Measurements from ENCODE around the gene FOXJ1.

Gene FOXJ1

GRCh38 chr17:76125391-76125675 lies 15.7 kb downstream of the FOXJ1 start:
- H3K4me3 ChIP-seq (ENCODE audit: insufficient read depth, low read length, poor library complexity, severe bottlenecking), result no peak overlapping the region
- no peaks in the 10 kb centered on the region for H3K9me3 ChIP-seq (ENCODE audit: insufficient read depth, low read length)
- H3F3A ChIP-seq (ENCODE audit: insufficient read depth), result no peaks in the 10 kb centered on the region
- no peaks in the 10 kb centered on the region for H3K36me3 ChIP-seq (ENCODE audit: low read length)
- H2AFZ ChIP-seq (ENCODE audit: low read depth, low read length, severe bottlenecking), result no peak overlapping the region
- no peak overlapping the region for H3K9ac ChIP-seq (ENCODE audit: low read length)
- no peaks in the 10 kb centered on the region for H3K9me2 ChIP-seq (replicated peaks; ENCODE audit: insufficient read depth, low read length)
- no peak overlapping the region for H3K27ac ChIP-seq (ENCODE audit: low read depth, low read length)
- no peaks in the 10 kb centered on the region for H3K27me3 ChIP-seq (ENCODE audit: low read length)
- TF ChIP-seq EZH2phosphoT487 (conservative IDR thresholded peaks at IDR 0.05; ENCODE audit: low read length), result no peak
- TF ChIP-seq, protein P1, sequence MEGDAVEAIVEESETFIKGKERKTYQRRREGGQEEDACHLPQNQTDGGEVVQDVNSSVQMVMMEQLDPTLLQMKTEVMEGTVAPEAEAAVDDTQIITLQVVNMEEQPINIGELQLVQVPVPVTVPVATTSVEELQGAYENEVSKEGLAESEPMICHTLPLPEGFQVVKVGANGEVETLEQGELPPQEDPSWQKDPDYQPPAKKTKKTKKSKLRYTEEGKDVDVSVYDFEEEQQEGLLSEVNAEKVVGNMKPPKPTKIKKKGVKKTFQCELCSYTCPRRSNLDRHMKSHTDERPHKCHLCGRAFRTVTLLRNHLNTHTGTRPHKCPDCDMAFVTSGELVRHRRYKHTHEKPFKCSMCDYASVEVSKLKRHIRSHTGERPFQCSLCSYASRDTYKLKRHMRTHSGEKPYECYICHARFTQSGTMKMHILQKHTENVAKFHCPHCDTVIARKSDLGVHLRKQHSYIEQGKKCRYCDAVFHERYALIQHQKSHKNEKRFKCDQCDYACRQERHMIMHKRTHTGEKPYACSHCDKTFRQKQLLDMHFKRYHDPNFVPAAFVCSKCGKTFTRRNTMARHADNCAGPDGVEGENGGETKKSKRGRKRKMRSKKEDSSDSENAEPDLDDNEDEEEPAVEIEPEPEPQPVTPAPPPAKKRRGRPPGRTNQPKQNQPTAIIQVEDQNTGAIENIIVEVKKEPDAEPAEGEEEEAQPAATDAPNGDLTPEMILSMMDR (IDR thresholded peaks at IDR 0.05; ENCODE audit: insufficient read depth, low read length, poor library complexity, severe bottlenecking), result no peak
- no peaks in the 10 kb centered on the region for H4K20me1 ChIP-seq (ENCODE audit: low read depth, low read length)
- no peak overlapping the region for H3K4me2 ChIP-seq (ENCODE audit: low read depth, low read length, poor library complexity, severe bottlenecking)
- no peaks in the 10 kb centered on the region for H3K79me2 ChIP-seq (ENCODE audit: insufficient read depth, low read length)

DNA sequence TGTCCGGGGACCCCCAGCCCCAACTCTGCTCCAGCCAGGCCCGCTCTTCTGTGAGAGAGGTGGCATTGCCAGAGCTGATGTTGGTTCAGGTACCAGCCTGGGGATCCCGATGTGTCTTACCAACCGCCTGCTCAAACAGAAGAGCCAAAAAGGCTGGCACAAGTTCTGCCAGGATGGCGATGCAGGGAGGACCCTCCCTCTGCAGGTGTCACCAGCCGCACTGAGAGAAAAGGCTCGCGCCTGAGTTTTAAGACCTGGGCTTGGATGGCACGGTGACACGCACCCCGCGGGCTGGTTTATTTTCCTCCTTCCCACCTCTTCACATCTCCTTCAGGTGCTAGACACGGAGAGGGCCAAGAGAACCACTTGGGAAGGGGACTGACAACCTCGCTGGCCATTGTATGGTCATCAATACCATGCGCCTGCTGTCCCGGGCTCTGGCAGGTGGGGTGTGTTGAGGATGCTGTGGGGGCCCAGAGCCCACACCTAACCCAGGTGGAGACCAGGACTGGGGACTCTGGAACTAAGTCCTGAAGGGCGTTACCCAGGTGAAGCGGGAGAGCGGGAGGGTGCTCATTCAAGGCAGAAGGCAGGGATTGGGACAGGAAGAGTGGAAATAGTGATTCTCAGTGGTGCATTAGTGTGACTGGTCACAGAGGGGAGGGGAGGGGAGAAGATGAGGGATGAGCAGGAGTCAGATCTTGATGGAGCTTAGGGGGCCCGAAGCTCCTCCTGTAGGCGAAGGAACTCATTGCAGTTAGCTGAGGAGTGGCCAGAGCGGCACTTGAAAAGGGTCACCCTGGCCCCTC lies 16.3 kb downstream of the FOXJ1 start:
- H3F3A ChIP-seq (ENCODE audit: insufficient read depth), result no peaks in the 10 kb centered on the region
- H3K4me3 ChIP-seq (ENCODE audit: insufficient read depth, low read length, poor library complexity, severe bottlenecking), result no peak overlapping the region
- H3K36me3 ChIP-seq (ENCODE audit: low read length), result no peaks in the 10 kb centered on the region
- H4K20me1 ChIP-seq (ENCODE audit: low read depth, low read length), result no peaks in the 10 kb centered on the region
- no peak for TF ChIP-seq EZH2phosphoT487 (conservative IDR thresholded peaks at IDR 0.05; ENCODE audit: low read length)
- TF ChIP-seq, protein P1 (IDR thresholded peaks at IDR 0.05; ENCODE audit: insufficient read depth, low read length, poor library complexity, severe bottlenecking), result no peak
- H3K4me2 ChIP-seq (ENCODE audit: low read depth, low read length, poor library complexity, severe bottlenecking), result no peak overlapping the region
- no peak overlapping the region for H3K9ac ChIP-seq (ENCODE audit: low read length)
- H3K27me3 ChIP-seq (ENCODE audit: low read length), result no peaks in the 10 kb centered on the region
- H3K79me2 ChIP-seq (ENCODE audit: insufficient read depth, low read length), result no peaks in the 10 kb centered on the region
- H3K27ac ChIP-seq (ENCODE audit: low read depth, low read length), result no peak overlapping the region
- no peak overlapping the region for H2AFZ ChIP-seq (ENCODE audit: low read depth, low read length, severe bottlenecking)
- H3K9me3 ChIP-seq (ENCODE audit: insufficient read depth, low read length), result no peaks in the 10 kb centered on the region
- no peaks in the 10 kb centered on the region for H3K9me2 ChIP-seq (replicated peaks; ENCODE audit: insufficient read depth, low read length)

GRCh38 chr17:76123749-76124581 lies 17.1 kb downstream of the FOXJ1 start:
- Histone ChIP-seq H3K4me3 (ENCODE audit: insufficient read depth, low read length, poor library complexity, severe bottlenecking) (no peak overlapping the region), H4K20me1 (ENCODE audit: low read depth, low read length) (no peaks in the 10 kb centered on the region), H3K27ac (ENCODE audit: low read depth, low read length) (no peak overlapping the region), H3K9me3 (ENCODE audit: insufficient read depth, low read length) (no peaks in the 10 kb centered on the region), H3K79me2 (ENCODE audit: insufficient read depth, low read length) (no peaks in the 10 kb centered on the region), H3K27me3 (ENCODE audit: low read length) (no peaks in the 10 kb centered on the region), H3K9ac (ENCODE audit: low read length) (no peak overlapping the region), H3K4me2 (ENCODE audit: low read depth, low read length, poor library complexity, severe bottlenecking) (no peak overlapping the region), H3K9me2 (replicated peaks; ENCODE audit: insufficient read depth, low read length) (no peaks in the 10 kb centered on the region), H3F3A (ENCODE audit: insufficient read depth) (no peaks in the 10 kb centered on the region), H2AFZ (ENCODE audit: low read depth, low read length, severe bottlenecking) (no peak overlapping the region), H3K36me3 (ENCODE audit: low read length) (no peaks in the 10 kb centered on the region)
- no peak for TF ChIP-seq EZH2phosphoT487 (conservative IDR thresholded peaks at IDR 0.05; ENCODE audit: low read length)

DNA sequence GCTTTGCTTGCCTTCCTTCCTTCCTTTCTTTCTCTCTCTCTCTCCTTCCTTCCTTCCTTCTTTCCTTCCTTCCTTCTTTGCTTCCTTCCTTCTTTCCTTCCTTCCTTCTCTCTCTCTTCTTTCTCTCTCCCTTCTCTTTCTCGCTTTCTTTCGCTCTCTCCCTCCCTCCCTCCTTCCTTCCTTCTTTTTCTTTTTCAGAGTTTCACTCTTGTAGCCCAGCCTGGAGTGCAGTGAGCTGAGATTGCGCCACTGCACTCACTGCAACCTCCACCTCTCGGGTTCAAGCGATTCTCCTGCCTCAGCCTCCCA lies 17.9 kb downstream of the FOXJ1 start:
- Histone ChIP-seq H3K36me3 (ENCODE audit: low read length) (no peaks in the 10 kb centered on the region), H3K27me3 (ENCODE audit: low read length) (no peaks in the 10 kb centered on the region), H3K9me3 (ENCODE audit: insufficient read depth, low read length) (no peaks in the 10 kb centered on the region), H3K79me2 (ENCODE audit: insufficient read depth, low read length) (no peaks in the 10 kb centered on the region), H3F3A (ENCODE audit: insufficient read depth) (no peaks in the 10 kb centered on the region), H2AFZ (ENCODE audit: low read depth, low read length, severe bottlenecking) (no peak overlapping the region), H3K9ac (ENCODE audit: low read length) (no peak overlapping the region), H4K20me1 (ENCODE audit: low read depth, low read length) (no peaks in the 10 kb centered on the region), H3K4me3 (ENCODE audit: insufficient read depth, low read length, poor library complexity, severe bottlenecking) (no peak overlapping the region), H3K27ac (ENCODE audit: low read depth, low read length) (no peak overlapping the region), H3K4me2 (ENCODE audit: low read depth, low read length, poor library complexity, severe bottlenecking) (no peak overlapping the region), H3K9me2 (replicated peaks; ENCODE audit: insufficient read depth, low read length) (no peaks in the 10 kb centered on the region)
- no peak for TF ChIP-seq EZH2phosphoT487 (conservative IDR thresholded peaks at IDR 0.05; ENCODE audit: low read length)
- TF ChIP-seq, protein P1 (IDR thresholded peaks at IDR 0.05; ENCODE audit: insufficient read depth, low read length, poor library complexity, severe bottlenecking), result no peak

Data from SU-DHL-6 (cell line).